PC-3 (cell line): ENCODE measurements around the gene RORB. TPM values are rescaled to one million over a fixed set of nuclear protein-coding genes. Genes with fewer than 3 reads are reported as not detected.
"Not testable (repeated sequence)": the region's sequence is repeated elsewhere in the genome, so short reads cannot be mapped to it uniquely, and the experiment has no call there.

ENCODE experiments used
- ATAC-seq: fragments of 200-7000 bp; cut with Tn5 transposase; 2 replicates; pipeline ENCODE4 v1.9.1; 2020; ENCODE audit warnings: mild to moderate bottlenecking, moderate library complexity
- BruUV-seq: library from RNA; stranded (reverse); fragments of 400-500 nt; replicated peaks from 2 replicates; lab custom pipeline; 2021; lab: Mats Ljungman, UMichigan
- CTCF ChIA-PET: fragments of 300-600 bp; sonication (Branson Sonifier 250); formaldehyde crosslinking; loops from one replicate; lab custom pipeline; 2022; ENCODE audit warnings: antibody characterized with exemption; lab: Charles Lee
- POLR2A ChIA-PET: fragments of 300-600 bp; sonication (Branson Sonifier 250); formaldehyde crosslinking; loops from one replicate; lab custom pipeline; 2022; ENCODE audit warnings: antibody characterized with exemption; ENCODE audit not compliant: unreplicated experiment; lab: Charles Lee
- DNase-seq: peaks from one replicate; pipeline ENCODE4 v3.0.0-alpha.2; 2015
- H2AFZ ChIP-seq: fragments of 300-600 bp; sonication (generic); 2 replicates; pipeline ENCODE4 v1.6.0; 2016; ENCODE audit warnings: antibody characterized with exemption, low read length
- H3F3A ChIP-seq: fragments of 300-600 bp; sonication (generic); one replicate; pipeline ENCODE4 v1.6.0; 2017; ENCODE audit warnings: antibody characterized with exemption, low read length, control low read depth, mild to moderate bottlenecking; ENCODE audit not compliant: unreplicated experiment
- H3K27ac ChIP-seq: fragments of 300-600 bp; sonication (generic); 2 replicates; pipeline ENCODE4 v1.5.1; 2016; ENCODE audit warnings: mild to moderate bottlenecking, low read length
- H3K27me3 ChIP-seq: fragments of 300-600 bp; sonication (generic); 2 replicates; pipeline ENCODE4 v1.6.1; 2016; ENCODE audit warnings: low read length, mixed read lengths
- H3K36me3 ChIP-seq: fragments of 300-600 bp; sonication (generic); 2 replicates; pipeline ENCODE4 v1.6.1; 2016; ENCODE audit warnings: low read depth, mixed run types, low read length, mixed read lengths
- H3K4me1 ChIP-seq: fragments of 300-600 bp; sonication (generic); 2 replicates; pipeline ENCODE4 v1.5.1; 2016; ENCODE audit warnings: low read length; ENCODE audit not compliant: insufficient read depth
- H3K4me2 ChIP-seq: fragments of 300-600 bp; sonication (generic); 2 replicates; pipeline ENCODE4 v1.6.0; 2016; ENCODE audit warnings: low read length
- H3K4me3 ChIP-seq: fragments of 300-600 bp; sonication (generic); 2 replicates; pipeline ENCODE4 v1.5.1; 2016; ENCODE audit warnings: mild to moderate bottlenecking, low read length, mixed read lengths
- H3K79me2 ChIP-seq: fragments of 300-600 bp; sonication (generic); 2 replicates; pipeline ENCODE4 v1.6.1; 2017; ENCODE audit warnings: low read length, mixed read lengths
- H3K9ac ChIP-seq: fragments of 300-600 bp; sonication (generic); 2 replicates; pipeline ENCODE4 v1.6.0; 2016; ENCODE audit warnings: mild to moderate bottlenecking, low read length
- H3K9me2 ChIP-seq: fragments of 300-600 bp; sonication (generic); replicated peaks from 2 replicates; pipeline ENCODE4 v1.6.1; 2016; ENCODE audit warnings: mixed run types, low read length, mixed read lengths
- H3K9me3 ChIP-seq: fragments of 300-600 bp; sonication (generic); 2 replicates; pipeline ENCODE4 v1.6.1; 2016; ENCODE audit warnings: low read length, mixed read lengths
- H4K20me1 ChIP-seq: fragments of 300-600 bp; sonication (generic); 2 replicates; pipeline ENCODE4 v1.6.1; 2016; ENCODE audit warnings: low read length, mixed read lengths
- CTCF ChIP-seq: fragments of 300-600 bp; sonication (generic); conservative IDR thresholded peaks from 2 replicates; pipeline ENCODE4 v1.5.1; 2017; ENCODE audit warnings: antibody characterized with exemption, low read depth, mild to moderate bottlenecking, low read length
- EZH2 ChIP-seq: fragments of 300-600 bp; sonication (generic); IDR thresholded peaks from one replicate; pipeline ENCODE4 v1.6.1; 2017; ENCODE audit warnings: antibody characterized with exemption, mild to moderate bottlenecking, low read length; ENCODE audit not compliant: unreplicated experiment
- EZH2phosphoT487 ChIP-seq: fragments of 300-600 bp; sonication (generic); IDR thresholded peaks from 2 replicates; pipeline ENCODE4 v1.6.1; 2018; ENCODE audit warnings: mild to moderate bottlenecking, antibody characterized with exemption, low read length, borderline replicate concordance
- intact Hi-C: fragments of 100-400 bp; cut with micrococcal nuclease; formaldehyde crosslinking; loops from 2 replicates; pipeline ENCODE4 v1.9.0; 2023
- total RNA-seq: library from RNA; depleted of rRNA; stranded (reverse); fragments of >200 nt; gene quantifications from 2 replicates; pipeline ENCODE4 v1.2.3, GENCODE V29; 2014

Gene RORB
- total RNA-seq, 1 experiment from 2014 or later = not detected

- TF ChIP-seq EZH2 (no peak), EZH2phosphoT487 (no peak), CTCF (no peak)
- intact Hi-C loops = no loop called here
- Histone ChIP-seq H3K9ac (no peak overlapping the region), H3K27me3 (no peaks in the 10 kb centered on the region), H3K4me1 (no peaks in the 10 kb centered on the region), H3K4me3 (no peak overlapping the region), H3K79me2 (no peaks in the 10 kb centered on the region), H4K20me1 (no peaks in the 10 kb centered on the region), H3K27ac (no peak overlapping the region), H3K36me3 (no peaks in the 10 kb centered on the region), H3K9me2 (no peaks in the 10 kb centered on the region), H3K9me3 (no peaks in the 10 kb centered on the region), H2AFZ (no peak overlapping the region), H3F3A (no peaks in the 10 kb centered on the region), H3K4me2 (no peak overlapping the region)
- no TSS peak for BruUV-seq
- CTCF ChIA-PET = no interaction called here
- DNase-seq = no peak
- ATAC-seq = no peak
- POLR2A ChIA-PET = no interaction called here
These were observed 31.1 kb downstream of the RORB start for GRCh38 chr9:74528207-74528606.

- peak; percentile 1 for DNase-seq
- POLR2A ChIA-PET, H3K27me3 ChIP-seq, H3K4me3 ChIP-seq, H2AFZ ChIP-seq, H3K4me1 ChIP-seq, BruUV-seq, H4K20me1 ChIP-seq, H3K27ac ChIP-seq, H3K9ac ChIP-seq, intact Hi-C loops, H3F3A ChIP-seq, H3K9me2 ChIP-seq, CTCF ChIA-PET, ATAC-seq, H3K9me3 ChIP-seq, H3K4me2 ChIP-seq, H3K36me3 ChIP-seq, H3K79me2 ChIP-seq: not testable (repeated sequence)
- TF ChIP-seq CTCF = 0 out of 2 replicates have a peak, but pooled peaks have one; percentile 13
These were observed 33.3 kb downstream of the RORB start for GRCh38 chr9:74530458-74530857.

GRCh38 chr9:74533253-74533652 lies 36.1 kb downstream of the RORB start:
- TF ChIP-seq EZH2phosphoT487 = no peak
- no peak for TF ChIP-seq EZH2
- no peak for TF ChIP-seq CTCF
- Histone ChIP-seq H3K4me2 (no peak overlapping the region), H3K36me3 (no peaks in the 10 kb centered on the region), H4K20me1 (no peaks in the 10 kb centered on the region), H3F3A (no peaks in the 10 kb centered on the region), H3K9me2 (no peaks in the 10 kb centered on the region), H3K27me3 (no peaks in the 10 kb centered on the region), H2AFZ (no peak overlapping the region), H3K79me2 (no peaks in the 10 kb centered on the region), H3K4me3 (no peak overlapping the region), H3K9ac (no peak overlapping the region), H3K27ac (no peak overlapping the region), H3K9me3 (no peaks in the 10 kb centered on the region), H3K4me1 (no peaks in the 10 kb centered on the region)
- DNase-seq = no peak
- ChIA-PET POLR2A (no interaction called here), CTCF (no interaction called here)
- intact Hi-C loops = no loop called here
- no TSS peak for BruUV-seq
- no peak for ATAC-seq
